Peyer's patch (tissue), 4 donors: Measurements from ENCODE around the gene TOPAZ1. TPM values are rescaled to one million over a fixed set of nuclear protein-coding genes. Genes with fewer than 3 reads are reported as not detected.
A peak's percentile ranks its signal among the peaks of the same experiment; 100 is the strongest.

Experiments
- DNase-seq, 3 donors: peaks; one replicate each; pipeline ENCODE4 v3.0.0-alpha.2; 2017 to 2019
- H3K27ac ChIP-seq, 4 donors: fragments of 200-600 bp; sonication (generic); one replicate each; pipeline ENCODE4 v1.5.1; 2016 to 2019
- H3K27me3 ChIP-seq, 2 donors: fragments of 200-600 bp; sonication (generic); one replicate each; pipeline ENCODE4 v1.5.1; 2019
- H3K36me3 ChIP-seq, 3 donors: fragments of 200-600 bp; sonication (generic); one replicate each; pipeline ENCODE4 v1.5.1; 2016 to 2019
- H3K4me1 ChIP-seq, 4 donors: fragments of 200-600 bp; sonication (generic); one replicate each; pipeline ENCODE4 v1.5.1; 2016 to 2019
- H3K4me3 ChIP-seq, 4 donors: fragments of 200-600 bp; sonication (generic); 1 replicate in 3 of 4; 2 replicates in 1 of 4; pipeline ENCODE4 v1.5.1; 2016 to 2019; ENCODE audit warnings: mild to moderate bottlenecking in 1 of 4
- H3K9me3 ChIP-seq, 4 donors: fragments of 200-600 bp; sonication (generic); one replicate each; pipeline ENCODE4 v1.5.1; 2016 to 2019; ENCODE audit warnings: mild to moderate bottlenecking in 1 of 4
- CTCF ChIP-seq, 6 experiments: fragments of 450-650 bp in 4 of 6; fragments of 200-600 bp in 2 of 6; sonication (generic) in 1 of 6; IDR thresholded peaks; one replicate each; pipeline ENCODE4 v1.5.1; 2017 to 2019; ENCODE audit warnings: antibody characterized with exemption in 6 of 6, mild to moderate bottlenecking in 3 of 6, moderate library complexity in 1 of 6
- POLR2A ChIP-seq, 2 donors: fragments of 450-650 bp; IDR thresholded peaks; one replicate each; pipeline ENCODE4 v1.5.1; 2017; ENCODE audit warnings: antibody characterized with exemption in 2 of 2, mild to moderate bottlenecking in 2 of 2, moderate library complexity in 2 of 2
- total RNA-seq, 4 donors: library from RNA; depleted of rRNA; stranded (reverse); fragments of >200 nt; gene quantifications; one replicate each; pipeline ENCODE4 v1.1.0, GENCODE V29; 2016

TOPAZ1 gene
- total RNA-seq, 4 donors from 2014 or later = not detected

DNA sequence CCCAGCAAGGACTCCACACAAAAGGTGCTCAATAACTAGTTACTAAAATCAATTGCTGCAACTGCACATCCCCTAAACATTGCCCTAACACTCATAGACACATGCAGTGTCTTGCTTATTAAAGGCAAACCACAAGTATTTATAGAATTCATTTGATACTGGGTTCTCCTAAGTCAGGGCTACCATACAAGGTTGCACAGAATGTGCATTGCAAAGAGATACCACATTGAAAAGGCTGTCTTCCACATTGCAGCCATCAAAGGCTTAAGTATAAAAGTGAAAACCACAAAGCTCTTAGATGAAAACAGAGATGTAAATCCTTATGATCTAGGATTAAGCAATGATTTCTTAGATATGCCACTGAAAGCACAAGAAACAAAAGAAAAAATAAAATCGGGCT lies 33.6 kb upstream of the TOPAZ1 start:
- peak overlapping the region in 1 of 4 donors; percentile 84 for H3K27ac ChIP-seq
- H3K4me3 ChIP-seq = no peak overlapping the region
- H3K9me3 ChIP-seq = no peaks in the 10 kb centered on the region
- no peak for DNase-seq
- no peaks in the 10 kb centered on the region for H3K36me3 ChIP-seq
- H3K4me1 ChIP-seq = peaks cover 0 to 5% (median 0%) of the 10 kb centered on the region in 4 donors
- no peaks in the 10 kb centered on the region for H3K27me3 ChIP-seq
- TF ChIP-seq POLR2A (IDR thresholded peaks at IDR 0.05) = no peak
- no peak for TF ChIP-seq CTCF (IDR thresholded peaks at IDR 0.05)

DNA sequence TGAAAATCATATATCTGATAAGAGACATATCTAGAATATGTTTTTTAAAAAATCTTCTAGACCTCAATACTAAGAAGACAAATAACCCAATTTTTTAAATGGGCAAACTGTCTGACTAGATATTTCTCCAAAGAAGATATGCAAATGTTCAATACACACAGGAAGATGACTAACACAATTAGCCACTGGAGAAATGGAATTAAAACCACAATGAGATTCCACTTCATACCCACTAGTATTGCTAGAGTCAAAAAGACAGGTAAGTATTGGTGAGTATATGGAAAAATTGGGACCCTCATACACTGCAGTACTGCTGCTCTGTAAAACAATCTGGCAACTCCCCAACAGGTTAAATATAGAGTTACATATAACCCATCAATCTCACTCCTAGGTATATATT lies 33.1 kb upstream of the TOPAZ1 start:
- Histone ChIP-seq H3K36me3 (no peaks in the 10 kb centered on the region), H3K9me3 (no peaks in the 10 kb centered on the region), H3K27ac (no peak overlapping the region), H3K27me3 (no peaks in the 10 kb centered on the region), H3K4me1 (peaks cover 0 to 5% (median 0%) of the 10 kb centered on the region in 4 donors), H3K4me3 (no peak overlapping the region)
- no peak for DNase-seq
- TF ChIP-seq CTCF (IDR thresholded peaks at IDR 0.05) (no peak), POLR2A (IDR thresholded peaks at IDR 0.05) (no peak)

GRCh38 chr3:44210967-44211366 lies 30.7 kb upstream of the TOPAZ1 start:
- no peak overlapping the region for H3K27ac ChIP-seq
- no peaks in the 10 kb centered on the region for H3K27me3 ChIP-seq
- DNase-seq = no peak
- peaks cover 0 to 5% (median 0%) of the 10 kb centered on the region in 4 donors for H3K4me1 ChIP-seq
- H3K9me3 ChIP-seq = no peaks in the 10 kb centered on the region
- TF ChIP-seq CTCF (IDR thresholded peaks at IDR 0.05) = no peak
- no peak for TF ChIP-seq POLR2A (IDR thresholded peaks at IDR 0.05)
- H3K4me3 ChIP-seq = no peak overlapping the region
- H3K36me3 ChIP-seq = no peaks in the 10 kb centered on the region

DNA sequence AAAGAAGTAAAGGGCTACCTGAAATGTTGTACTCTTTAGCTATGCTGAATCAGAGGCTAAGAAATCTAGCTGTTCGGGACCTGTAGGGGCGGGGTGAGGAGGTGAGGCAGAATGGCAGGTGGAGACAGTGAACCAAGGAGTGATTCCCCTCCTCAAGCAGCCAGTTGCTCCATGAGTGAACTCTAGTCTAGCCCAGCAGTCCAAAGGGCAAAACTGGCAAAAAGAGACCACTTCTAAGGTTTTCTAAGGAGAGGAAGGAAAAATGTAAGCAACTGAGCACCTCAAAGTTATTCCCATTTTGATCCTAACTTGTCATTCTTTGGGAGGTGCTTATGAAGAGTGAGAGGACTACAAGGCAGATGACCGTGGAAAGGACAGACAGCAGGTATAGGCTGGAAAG lies 19.3 kb upstream of the TOPAZ1 start:
- Histone ChIP-seq H3K27ac (no peak overlapping the region), H3K4me3 (no peak overlapping the region), H3K9me3 (no peaks in the 10 kb centered on the region), H3K27me3 (no peaks in the 10 kb centered on the region), H3K36me3 (no peaks in the 10 kb centered on the region), H3K4me1 (no peaks in the 10 kb centered on the region)
- DNase-seq = no peak
- TF ChIP-seq CTCF (IDR thresholded peaks at IDR 0.05) = no peak
- TF ChIP-seq POLR2A (IDR thresholded peaks at IDR 0.05) = no peak

DNA sequence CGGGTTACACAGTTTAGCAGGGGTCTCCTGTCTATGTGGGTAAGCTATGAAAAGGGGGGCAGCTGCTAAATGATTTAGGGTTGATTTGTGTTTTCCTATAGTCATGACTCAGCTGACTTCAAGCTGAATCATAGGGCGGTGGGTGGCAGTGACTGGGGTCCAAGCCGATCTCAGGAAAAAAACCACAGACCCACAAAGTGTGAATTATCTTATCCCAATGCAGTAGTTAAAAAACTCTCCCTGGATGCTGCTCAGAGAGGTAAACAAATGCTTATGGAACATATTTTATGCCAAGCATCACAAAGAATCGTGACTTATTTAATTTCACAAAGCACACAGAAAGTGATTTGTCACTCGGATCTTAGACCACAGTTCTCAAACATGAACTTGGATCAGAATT lies 18.4 kb upstream of the TOPAZ1 start:
- Histone ChIP-seq H3K4me1 (no peaks in the 10 kb centered on the region), H3K9me3 (no peaks in the 10 kb centered on the region), H3K27me3 (no peaks in the 10 kb centered on the region), H3K27ac (no peak overlapping the region), H3K36me3 (no peaks in the 10 kb centered on the region), H3K4me3 (no peak overlapping the region)
- TF ChIP-seq POLR2A (IDR thresholded peaks at IDR 0.05) (no peak), CTCF (IDR thresholded peaks at IDR 0.05) (no peak)
- no peak for DNase-seq

DNA sequence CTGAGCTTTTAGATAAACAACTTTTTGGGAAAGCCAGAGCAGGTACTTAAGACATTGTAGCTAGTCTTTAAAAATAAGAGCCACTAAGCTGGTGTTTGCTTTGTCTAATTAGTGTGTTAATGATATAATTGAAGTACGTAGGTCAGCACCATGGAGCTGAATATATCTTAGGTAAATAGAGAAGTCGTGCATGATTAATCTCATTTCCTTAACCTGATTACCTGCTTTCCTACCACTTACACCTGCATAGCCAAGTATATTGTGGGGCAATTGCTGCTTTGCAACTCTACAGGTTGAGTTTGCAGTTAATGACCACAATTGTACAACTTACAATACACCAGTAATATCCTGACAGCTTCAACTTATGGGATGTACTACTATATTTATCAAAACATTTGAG lies 17.6 kb upstream of the TOPAZ1 start:
- no peaks in the 10 kb centered on the region for H3K27me3 ChIP-seq
- DNase-seq = no peak
- no peaks in the 10 kb centered on the region for H3K4me1 ChIP-seq
- H3K36me3 ChIP-seq = no peaks in the 10 kb centered on the region
- no peak for TF ChIP-seq POLR2A (IDR thresholded peaks at IDR 0.05)
- TF ChIP-seq CTCF (IDR thresholded peaks at IDR 0.05) = no peak
- no peak overlapping the region for H3K4me3 ChIP-seq
- H3K9me3 ChIP-seq = no peaks in the 10 kb centered on the region
- no peak overlapping the region for H3K27ac ChIP-seq
